ENCODE data around the gene CHPF. TPM values are rescaled to one million over a fixed set of nuclear protein-coding genes. Genes with fewer than 3 reads are reported as not detected.

CHPF gene
- total RNA-seq, 2 donors from 2014 or later: 115 to 232 TPM

GRCh38 chr2:219581346-219581745, 37.7 kb upstream of the CHPF start:
- Histone ChIP-seq H3K4me1 (peaks cover 8% of the 10 kb centered on the region), H3K36me3 (replicated peaks in 1 of 2; ENCODE audit: insufficient read depth in 1 of 2, low read depth in 2 of 2) (no peaks in the 10 kb centered on the region), H3K4me3 (no peak overlapping the region), H3K27me3 (no peaks in the 10 kb centered on the region), H3K27ac (no peak overlapping the region), H3K9me3 (no peaks in the 10 kb centered on the region)
- ATAC-seq: no peak
- no peak for DNase-seq
- 61 to 75% methylated on average over 2 of the region's 2 CpGs for WGBS, 2 donors
- TF ChIP-seq CTCF (IDR thresholded peaks at IDR 0.05): no peak
- no peak for TF ChIP-seq POLR2A (IDR thresholded peaks at IDR 0.05)
- intact Hi-C loops (cut with DNase I): no loop called here

DNA sequence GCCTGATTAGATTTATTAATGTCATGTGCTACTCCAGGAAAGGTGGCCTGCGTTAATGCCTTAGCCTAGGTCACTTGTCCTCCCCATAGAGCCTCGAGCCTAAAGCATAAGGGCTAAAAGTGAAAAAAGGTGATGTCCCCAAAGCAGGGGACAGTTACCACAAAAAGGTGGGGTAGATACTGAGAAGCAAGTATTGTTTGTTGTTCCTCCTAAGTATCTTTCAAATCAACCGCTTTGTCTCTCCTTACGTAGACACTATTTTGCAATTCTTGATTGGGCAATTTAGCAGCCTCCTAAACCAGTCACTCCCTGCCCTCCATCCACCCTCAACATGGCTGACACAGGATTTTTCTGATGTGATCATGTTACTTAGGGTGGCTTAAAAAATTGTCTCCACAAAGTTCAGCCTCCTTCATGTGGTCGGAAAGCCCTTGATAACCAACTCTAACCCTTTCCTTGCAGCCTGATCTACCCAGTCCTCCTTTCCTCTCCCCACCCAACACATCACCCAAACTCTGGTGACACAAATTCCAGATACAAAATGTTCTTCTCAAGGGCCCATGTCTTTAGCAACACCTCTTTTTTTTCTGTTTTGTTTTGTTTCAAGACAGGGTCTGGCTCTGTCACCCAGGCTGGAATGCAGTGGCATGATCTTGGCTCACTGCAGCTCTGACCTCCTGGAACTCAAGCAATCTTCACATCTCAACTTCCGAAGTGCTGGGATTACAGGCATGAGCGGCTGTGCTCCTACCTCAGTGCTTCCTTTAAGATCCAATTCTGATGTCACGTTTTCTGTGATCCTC, 35.4 kb upstream of the CHPF start:
- no peak for ATAC-seq
- peaks cover 18% of the 10 kb centered on the region for H3K4me1 ChIP-seq
- H3K9me3 ChIP-seq: no peaks in the 10 kb centered on the region
- no peak overlapping the region for H3K27ac ChIP-seq
- intact Hi-C loops (cut with DNase I): no loop called here
- TF ChIP-seq CTCF (IDR thresholded peaks at IDR 0.05): no peak
- no peak for TF ChIP-seq POLR2A (IDR thresholded peaks at IDR 0.05)
- no peaks in the 10 kb centered on the region for H3K27me3 ChIP-seq
- 72 to 73% methylated on average over 8 of the region's 8 CpGs for WGBS, 2 donors
- no peaks in the 10 kb centered on the region for H3K36me3 ChIP-seq (replicated peaks in 1 of 2; ENCODE audit: insufficient read depth in 1 of 2, low read depth in 2 of 2)
- H3K4me3 ChIP-seq: no peak overlapping the region
- DNase-seq: no peak

DNA sequence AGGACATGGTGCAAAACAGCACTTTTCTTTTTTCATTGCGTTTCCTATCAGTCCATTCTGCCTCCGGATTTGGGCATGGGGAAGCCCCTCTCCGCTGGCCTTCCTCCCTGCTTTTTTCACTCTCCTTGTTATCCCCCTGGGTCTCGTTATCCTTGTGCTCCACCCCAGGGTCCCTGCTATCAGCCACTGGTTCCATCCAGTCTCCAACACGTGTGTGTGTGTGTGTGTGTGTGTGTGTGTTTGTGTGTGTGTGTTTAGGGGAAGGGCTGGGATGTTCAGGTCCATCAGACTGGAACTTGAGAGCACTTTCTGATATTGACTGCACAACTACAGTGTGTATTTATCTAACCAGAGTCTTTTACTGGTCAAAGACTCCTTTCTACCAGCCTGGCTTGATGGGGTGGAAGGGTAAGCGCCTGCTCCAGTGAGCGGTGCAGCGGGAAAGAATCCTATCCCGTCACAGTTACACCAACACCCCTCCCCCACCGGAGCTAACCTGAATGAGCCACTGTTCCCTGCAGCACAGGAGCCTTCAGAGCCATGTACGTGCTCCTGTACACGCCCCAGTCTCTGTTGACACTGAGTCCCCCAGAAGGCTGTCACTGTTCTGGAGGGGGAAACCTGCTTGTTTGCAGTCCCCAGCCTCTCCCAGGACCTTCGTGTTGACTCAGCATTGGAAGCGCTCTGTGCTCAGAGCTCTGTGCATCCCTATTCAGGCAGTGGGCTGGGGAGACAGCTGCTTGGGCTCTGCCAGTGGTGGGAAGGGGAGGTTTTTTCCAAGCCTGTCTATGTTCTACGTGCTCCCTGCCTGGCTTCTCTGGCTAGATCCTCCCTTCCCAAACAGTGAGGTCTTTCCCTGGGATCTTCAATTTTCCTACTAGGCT, 33.1 kb upstream of the CHPF start:
- ATAC-seq (peak; percentile 53), DNase-seq (peak; percentile 54 to 76 (median 68))
- WGBS, 2 donors: 46 to 56% methylated on average over 13 to 15 of the region's 15 CpGs
- Histone ChIP-seq H3K4me3 (no peak overlapping the region), H3K9me3 (no peaks in the 10 kb centered on the region), H3K27me3 (no peaks in the 10 kb centered on the region), H3K4me1 (peaks cover 26% of the 10 kb centered on the region), H3K36me3 (replicated peaks in 1 of 2; ENCODE audit: insufficient read depth in 1 of 2, low read depth in 2 of 2) (no peaks in the 10 kb centered on the region), H3K27ac (peak overlapping the region in 1 of 4 donors; percentile 43)
- no peak for TF ChIP-seq POLR2A (IDR thresholded peaks at IDR 0.05)
- intact Hi-C loops (cut with DNase I): no loop called here

DNA sequence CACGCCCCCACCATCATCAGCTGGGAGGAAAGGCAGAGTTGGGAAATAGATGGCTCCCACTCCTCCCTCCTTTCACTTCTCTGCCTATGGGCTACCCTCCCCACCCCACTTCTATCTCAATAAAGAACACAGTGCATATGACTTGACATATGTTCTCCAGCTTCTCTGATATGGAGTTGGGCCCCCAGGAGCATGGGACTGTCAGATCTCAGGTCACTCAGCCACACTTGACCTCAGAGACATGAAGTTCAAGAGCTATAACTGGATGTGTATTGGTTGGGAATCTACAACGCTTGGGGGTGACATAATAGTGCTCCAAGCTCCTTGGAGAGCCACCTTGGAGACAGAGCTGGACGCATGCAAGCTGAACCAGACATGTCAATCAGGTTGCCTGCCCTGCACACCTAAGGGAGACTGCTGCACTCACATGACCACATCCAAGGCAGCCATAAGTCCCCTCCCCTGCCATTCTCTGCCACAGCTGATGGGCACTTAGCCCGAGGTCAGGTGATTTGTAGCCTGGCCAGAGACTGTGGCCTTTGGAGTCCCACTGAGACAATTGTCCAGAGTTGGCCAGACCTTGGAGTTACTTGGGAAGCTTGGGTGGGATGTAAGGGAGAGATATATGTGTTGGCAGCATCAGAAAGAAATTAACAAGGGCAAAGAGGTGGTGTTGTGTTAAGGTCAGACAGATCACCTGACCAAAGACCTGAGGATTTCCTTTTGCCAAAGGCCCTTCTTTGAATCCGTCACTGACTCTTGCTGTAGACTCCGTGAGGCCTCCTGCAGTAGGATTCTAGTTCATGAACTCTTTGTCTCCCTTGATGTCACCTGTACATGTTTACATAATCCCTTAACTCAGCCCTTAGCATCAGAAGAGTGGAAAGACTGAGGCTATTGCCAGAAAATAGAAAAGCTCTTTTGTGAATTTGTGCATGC, 32.2 kb upstream of the CHPF start:
- 58 to 67% methylated on average over 6 of the region's 6 CpGs for WGBS, 2 donors
- Histone ChIP-seq H3K27ac (no peak overlapping the region), H3K36me3 (replicated peaks in 1 of 2; ENCODE audit: insufficient read depth in 1 of 2, low read depth in 2 of 2) (no peaks in the 10 kb centered on the region), H3K4me3 (no peak overlapping the region), H3K27me3 (no peaks in the 10 kb centered on the region), H3K4me1 (peaks cover 30% of the 10 kb centered on the region), H3K9me3 (no peaks in the 10 kb centered on the region)
- TF ChIP-seq POLR2A (IDR thresholded peaks at IDR 0.05) (no peak), CTCF (IDR thresholded peaks at IDR 0.05) (no peak)
- intact Hi-C loops (cut with DNase I): no loop called here
- DNase-seq (no peak), ATAC-seq (no peak)

Data from body of pancreas (tissue), 4 donors.